ENCODE measurements around the gene PRAMEF11.
"Not testable (repeated sequence)": the region's sequence is repeated elsewhere in the genome, so short reads cannot be mapped to it uniquely, and the experiment has no call there.

Gene PRAMEF11

DNA sequence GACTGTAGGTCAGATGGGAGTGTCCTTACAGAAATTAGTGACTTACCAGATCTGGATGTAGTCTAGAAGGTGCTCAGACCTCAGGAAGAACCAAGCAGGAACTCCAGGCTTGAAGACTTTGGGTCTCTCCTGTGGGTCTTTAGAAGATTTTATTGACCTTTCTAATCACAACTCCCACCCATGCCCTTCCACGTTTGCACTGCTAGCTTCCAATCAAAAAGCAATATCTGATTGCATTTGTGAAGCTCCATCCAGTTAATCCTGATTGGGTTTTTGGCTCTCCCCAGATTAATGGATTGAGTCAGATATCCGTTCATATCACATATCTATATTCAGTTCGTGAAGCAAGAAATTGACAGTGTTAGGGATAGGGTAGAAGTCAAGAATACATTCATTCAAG, at the start of gene PRAMEF11:
TSS of gene PRAMEF11 (minus strand) at position 101 of the 400 bp plus-strand sequence. CDS start 2,621 bp downstream, outside the sequence.
- DNase-seq: not testable (repeated sequence)

DNA sequence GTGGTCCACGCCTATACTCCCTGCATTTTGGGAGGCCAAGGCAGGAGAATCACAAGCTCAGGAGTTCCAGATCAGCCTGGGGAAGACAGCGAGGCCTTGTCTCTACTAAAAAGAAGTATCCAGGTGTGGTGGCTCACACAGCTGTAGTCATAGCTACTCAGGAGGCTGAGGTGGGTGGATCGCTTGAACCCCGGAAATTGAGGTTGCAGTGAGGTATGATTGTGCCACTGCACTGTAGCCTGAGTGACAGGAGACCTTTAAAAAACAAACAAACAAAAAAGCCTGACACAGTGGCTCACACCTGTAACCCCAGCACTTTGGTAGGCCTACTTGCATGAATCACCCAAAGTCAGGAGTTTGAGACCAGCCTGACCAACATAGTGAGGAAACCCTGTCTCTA, 47.2 kb upstream of the PRAMEF11 start:
- DNase-seq: not testable (repeated sequence)

DNA sequence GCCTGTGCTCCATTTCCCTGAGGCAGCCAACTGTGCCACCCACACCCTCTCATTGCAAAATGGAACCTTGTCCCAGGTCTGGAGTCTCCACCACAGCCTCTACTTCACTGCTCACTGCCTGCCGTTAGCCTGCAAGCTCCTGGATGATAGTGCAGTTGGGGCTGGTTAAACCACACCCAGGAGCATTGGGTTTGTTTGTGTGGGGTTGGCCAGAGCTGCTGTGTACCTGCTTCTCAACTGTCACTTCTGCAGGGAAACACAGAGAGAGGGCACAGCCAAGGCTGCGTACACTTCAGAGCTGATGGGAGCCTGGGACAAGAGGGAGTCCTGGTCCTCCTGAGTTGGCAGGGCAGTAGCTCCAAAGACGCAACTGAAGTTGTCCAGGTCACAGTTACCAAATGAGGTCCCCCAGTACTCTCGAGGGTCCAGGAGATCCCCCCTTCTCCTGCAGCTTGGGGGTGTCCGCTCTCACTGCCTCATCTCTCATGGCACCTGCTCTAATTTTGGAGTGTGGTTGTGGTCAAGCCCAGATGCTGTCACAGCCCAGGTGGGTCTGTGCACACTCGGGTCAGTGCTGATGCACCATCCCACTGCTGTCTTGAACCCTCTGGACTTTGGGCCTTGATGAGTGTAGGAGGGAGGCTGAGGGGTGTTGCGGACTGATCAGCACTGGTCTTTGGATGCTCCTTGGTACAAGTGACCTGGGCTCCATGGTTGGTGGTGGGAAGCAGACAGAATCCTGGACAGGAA, 32.1 kb upstream of the PRAMEF11 start:
- not testable (repeated sequence) for DNase-seq

DNA sequence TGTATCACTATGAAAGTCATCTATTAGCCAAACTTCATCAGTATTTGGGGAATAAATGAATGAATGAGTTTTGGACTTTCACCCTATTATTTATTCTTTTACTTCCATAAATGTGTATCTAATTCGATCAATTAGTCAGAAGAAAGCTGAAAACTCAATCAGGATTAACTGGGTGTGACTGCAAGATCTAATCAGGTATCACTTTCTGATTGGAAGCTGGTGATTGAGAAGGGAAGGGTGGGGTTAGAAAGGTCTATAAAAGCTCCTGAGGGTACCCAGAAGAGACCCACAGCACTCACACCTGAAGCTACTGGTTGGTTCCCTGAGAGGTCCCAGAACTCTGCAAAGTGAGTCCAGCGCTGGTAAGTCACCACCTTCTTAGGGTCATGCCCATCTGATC, 25.6 kb upstream of the PRAMEF11 start, which contains the start of gene PRAMEF2:
TSS of gene PRAMEF2 (plus strand) at position 301 of the 400 bp plus-strand sequence. CDS start 1,924 bp downstream, outside the sequence.
- DNase-seq: not testable (repeated sequence)

DNA sequence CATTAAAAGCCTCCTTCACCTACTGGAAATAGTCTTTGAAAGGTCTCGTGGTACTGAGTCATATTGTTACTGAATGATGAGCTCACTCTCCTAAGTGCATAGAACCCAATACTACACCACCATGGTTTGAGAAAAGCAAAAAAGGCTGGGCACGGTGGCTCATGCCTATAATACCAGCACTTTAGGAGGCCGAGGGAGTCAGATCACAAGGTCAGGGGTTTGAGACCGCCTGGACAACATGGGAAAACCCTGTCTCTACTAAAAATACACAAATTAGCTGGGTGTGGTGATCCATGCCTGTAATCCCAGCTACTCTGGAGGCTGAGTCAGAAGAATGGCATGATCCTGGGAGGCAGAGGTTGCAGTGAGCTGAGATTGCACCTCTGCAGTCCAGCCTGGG, 20.6 kb upstream of the PRAMEF11 start:
- no peak for DNase-seq

DNA sequence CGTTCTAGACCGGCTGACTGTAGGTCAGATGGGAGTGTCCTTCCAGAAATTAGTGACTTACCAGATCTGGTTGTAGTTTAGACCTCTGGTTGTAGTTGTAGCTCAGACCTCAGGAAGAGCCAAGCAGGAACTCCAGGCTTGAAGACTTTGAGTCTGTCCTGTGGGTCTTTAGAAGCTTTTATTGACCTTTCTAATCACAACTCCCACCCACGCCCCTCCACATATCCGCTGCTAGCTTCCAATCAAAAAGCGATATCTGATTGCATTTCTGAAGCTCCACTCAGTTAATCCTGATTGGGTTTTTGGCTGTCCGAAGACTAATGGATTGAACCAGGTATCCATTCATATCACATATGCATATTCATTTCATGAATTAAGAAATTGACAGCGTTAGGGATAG, 17.4 kb upstream of the PRAMEF11 start, which contains the start of gene HNRNPCL1:
TSS of gene HNRNPCL1 (minus strand) at position 101 of the 400 bp plus-strand sequence. CDS start 431 bp downstream, outside the sequence.
- not testable (repeated sequence) for DNase-seq

DNA sequence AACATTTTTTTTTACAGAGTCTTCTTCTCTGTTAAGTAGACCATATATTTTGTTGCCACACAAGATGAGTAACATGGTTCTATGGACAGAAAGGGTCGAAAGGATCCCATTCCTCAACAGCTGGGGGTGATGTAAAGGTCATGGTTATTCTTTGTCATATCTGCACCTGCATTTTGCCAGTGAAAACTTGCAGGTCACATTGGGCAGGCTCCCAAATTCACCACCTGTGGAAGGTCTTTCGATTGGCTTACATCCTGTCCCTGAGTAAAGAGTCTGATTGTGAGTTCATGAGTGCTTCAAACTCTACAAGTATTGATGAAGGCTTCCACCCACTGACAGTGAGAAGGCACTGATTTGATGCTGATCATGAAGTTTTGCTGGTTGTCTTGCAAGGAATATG, 2.0 kb upstream of the PRAMEF11 start:
- DNase-seq: not testable (repeated sequence)

DNA sequence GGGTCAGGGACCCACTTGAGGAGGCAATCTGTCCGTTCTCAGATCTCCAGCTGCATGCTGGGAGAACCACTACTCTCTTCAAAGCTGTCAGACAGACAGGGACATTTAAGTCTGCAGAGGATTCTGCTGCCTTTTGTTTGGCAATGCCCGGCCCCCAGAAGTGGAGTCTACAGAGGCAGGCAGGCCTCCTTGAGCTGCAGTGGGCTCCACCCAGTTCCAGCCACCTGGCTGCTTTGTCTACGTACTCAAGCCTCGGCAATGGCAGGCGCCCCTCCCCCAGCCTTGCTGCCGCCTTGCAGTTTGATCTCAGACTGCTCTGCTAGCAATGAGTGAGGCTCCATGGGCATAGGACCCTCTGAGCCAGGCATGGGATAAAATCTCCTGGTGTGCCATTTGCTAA, 12.1 kb downstream of the PRAMEF11 start:
- DNase-seq: not testable (repeated sequence)

DNA sequence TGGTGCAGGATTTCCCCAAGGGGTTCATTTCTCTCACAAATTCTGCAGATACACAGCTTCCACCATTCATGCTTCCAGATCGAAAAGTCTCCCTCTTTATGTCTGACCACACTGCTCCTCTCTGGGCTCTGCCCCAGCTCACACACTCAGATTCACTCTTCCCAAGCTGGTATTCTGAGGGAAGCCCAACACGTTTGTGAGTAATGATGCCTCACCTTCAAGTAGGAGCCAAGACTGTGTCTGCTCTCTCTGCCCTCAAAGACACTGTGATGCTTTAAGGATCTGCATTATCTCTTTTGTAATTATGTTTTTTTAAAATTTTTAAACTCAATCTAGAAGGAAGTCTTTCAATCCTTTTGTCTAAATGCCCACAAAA, 19.8 kb downstream of the PRAMEF11 start:
- no peak for DNase-seq

DNA sequence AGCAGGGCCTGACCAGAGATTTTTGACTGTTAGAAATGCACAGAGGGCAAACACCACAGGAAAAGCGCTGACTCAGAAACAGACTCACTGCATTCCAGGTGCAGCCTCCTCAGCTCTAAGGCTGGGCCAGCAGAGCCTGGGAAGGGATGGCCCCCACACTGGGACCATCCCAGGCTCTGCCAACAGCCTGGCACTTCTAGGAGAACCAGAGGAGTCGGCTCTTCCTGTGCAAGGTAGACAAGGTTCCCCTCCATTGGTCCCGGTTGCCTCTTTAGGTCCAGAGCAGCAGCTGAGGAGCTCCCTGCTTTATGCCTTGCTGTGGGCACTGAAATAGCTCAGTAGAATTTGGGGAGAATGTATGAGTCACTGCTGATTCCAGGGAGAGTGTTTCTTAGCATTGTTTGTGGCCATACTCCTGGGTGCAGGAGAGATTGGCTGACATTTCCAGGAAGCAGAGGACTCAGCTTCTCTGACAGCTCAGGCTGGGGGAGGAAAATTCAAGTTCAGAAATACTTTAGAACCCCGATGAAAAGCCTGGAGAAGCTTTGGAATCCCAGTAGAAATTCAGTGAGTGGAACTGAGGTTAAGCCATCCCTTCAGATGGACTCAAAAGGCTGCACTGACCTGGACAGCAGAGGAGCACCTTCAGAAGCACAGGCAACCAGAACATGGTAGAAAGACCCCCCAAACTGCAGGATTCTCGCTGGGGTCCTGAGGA, 20.4 kb downstream of the PRAMEF11 start:
- no peak for DNase-seq

DNA sequence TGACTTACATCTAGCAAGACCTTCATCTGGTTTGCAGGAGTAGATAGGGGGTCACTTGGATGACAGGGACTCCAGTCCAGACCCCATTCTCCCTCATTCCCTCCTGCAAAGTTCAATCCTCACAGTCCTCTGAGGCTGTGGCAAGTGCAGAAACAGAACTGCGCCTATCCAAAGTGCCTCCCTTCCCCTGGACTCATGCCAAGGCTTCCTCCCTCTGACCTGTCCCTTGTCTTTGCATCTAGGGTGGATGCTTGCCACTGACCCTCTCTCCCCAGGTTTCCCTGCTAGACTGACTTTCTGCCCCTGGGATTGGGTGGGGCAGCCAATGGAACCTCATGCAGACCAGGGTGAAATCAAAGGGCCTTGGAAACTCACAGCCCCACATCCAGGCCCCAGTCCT, 21.3 kb downstream of the PRAMEF11 start:
- DNase-seq: no peak

DNA sequence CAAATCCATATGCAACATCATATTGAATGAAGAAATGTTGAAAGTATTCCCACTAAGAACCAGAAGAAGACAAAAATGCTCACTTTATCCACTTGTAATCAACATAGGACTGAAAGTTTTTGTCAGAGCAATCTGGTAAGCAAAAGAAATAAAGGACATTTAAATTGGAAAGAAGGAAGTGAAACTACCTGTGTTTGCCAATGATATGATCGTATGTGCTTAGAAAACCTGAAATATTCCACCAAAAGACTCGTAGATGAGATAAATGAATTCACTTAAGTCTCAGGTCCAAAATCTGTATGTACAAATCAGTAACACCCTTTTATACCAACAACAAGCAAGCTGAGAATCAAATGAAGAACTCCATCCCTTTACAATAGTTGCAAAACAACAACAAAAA, 31.5 kb downstream of the PRAMEF11 start:
- DNase-seq: no peak

DNA sequence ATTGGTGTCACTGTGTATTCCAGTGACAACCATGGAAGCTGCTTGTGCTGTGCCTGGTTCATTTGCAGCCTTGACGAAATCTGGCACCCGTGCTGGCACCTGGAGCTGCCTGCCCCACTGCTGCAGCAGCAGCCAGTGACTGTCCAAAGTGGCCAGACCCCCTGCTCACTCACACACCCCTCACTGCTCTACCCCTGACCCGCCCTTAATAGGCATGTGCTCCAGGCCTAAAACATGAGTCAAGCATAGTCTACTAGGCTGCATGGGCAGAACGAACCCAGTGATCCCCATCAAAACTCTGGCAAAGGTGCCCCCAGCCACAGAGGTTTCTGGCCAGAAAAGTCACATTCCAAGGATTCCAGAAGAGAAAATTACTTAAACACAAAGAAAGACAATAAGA, 32.3 kb downstream of the PRAMEF11 start:
- no peak for DNase-seq

DNA sequence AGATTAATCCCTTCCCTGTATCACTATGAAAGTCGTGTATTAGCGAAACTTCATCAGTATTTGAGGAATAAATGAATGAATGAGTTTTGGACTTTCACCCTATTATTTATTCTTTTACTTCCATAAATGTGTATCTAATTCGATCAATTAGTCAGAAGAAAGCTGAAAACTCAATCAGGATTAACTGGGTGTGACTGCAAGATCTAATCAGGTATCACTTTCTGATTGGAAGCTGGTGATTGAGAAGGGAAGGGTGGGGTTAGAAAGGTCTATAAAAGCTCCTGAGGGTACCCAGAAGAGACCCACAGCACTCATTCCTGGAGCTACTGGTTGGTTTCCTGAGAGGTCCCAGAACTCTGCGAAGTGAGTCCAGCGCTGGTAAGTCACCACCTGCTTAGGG, 40.1 kb downstream of the PRAMEF11 start, which contains the start of gene PRAMEF1:
TSS of gene PRAMEF1 (plus strand) at position 301 of the 400 bp plus-strand sequence. CDS start 1,831 bp downstream, outside the sequence.
- DNase-seq: not testable (repeated sequence)

DNA sequence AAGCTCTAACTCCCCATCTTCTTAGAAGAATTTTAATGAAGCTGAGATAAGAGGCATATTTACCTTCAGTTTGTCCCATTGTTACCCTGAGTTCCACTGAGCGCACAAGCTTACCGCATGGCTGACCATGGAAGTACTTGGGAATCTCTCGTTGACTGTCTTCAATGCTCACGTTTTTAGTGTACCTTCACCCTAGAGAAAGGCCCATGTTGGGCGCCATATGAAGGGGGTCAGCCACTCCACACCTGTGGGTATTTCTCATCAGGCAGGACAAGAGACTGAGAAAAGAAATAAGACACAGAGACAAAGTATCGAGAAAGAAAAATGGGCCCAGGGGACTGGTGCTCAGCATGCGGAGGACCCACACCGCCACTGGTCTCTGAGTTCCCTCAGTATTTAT, 46.5 kb downstream of the PRAMEF11 start:
- DNase-seq: not testable (repeated sequence)

DNA sequence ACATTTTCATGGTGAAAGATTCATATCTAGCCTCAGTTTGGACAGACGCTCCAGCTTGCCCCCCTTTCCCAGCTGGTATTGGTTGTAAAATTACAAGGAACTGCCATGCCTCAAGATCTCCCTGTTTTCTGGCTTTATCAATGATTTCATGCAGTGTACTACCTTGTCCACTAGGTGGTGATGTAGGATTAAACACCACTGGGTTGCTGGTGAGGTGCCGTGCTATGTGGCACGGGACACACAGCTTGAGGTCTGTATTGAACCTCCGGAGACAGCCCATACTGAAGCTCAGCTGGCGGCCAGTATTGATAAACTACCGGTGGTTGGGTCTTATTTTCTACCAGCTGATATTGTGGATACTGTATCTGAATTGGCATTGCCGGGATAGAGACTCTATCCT, 47.4 kb downstream of the PRAMEF11 start:
- peak; percentile 5 for DNase-seq

DNA sequence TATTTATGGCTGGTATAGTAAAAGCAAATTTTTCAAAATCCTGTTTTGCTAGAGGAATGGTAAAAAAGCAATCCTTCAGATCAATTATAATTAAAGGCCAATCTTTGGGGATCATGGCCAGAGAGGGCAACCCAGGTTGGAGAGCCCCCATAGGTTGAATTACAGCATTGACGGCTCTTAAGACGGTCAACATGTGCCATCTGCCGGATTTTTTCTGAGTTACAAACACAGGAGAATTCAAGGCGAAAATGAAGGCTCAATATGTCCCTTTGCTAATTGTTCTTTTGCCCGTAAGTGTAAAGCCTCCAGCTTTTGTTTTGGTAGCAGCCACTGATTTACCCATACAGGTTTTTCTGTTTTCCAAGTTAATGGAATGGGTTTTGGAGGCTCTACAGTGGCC, 49.7 kb downstream of the PRAMEF11 start:
- DNase-seq: peak; percentile 17

DNA sequence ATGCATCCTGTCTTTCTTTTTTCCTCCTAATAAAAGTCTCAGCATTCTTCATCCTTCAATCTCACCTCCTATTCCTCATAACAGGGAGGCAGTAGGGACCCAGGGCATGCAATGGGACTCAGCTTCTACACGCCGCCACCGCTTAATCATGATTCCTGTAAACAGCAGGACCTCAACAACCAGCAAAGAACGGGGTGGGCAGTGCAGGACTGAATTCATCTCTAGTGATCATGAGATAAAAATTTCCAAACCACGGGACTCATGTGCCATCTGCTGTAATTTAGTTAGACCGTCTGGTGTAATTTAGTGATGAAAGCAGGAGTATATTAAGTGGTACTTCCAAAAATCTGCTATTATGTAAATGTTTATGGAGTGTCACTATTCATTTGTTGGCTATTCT, 52.3 kb downstream of the PRAMEF11 start:
- no peak for DNase-seq

DNA sequence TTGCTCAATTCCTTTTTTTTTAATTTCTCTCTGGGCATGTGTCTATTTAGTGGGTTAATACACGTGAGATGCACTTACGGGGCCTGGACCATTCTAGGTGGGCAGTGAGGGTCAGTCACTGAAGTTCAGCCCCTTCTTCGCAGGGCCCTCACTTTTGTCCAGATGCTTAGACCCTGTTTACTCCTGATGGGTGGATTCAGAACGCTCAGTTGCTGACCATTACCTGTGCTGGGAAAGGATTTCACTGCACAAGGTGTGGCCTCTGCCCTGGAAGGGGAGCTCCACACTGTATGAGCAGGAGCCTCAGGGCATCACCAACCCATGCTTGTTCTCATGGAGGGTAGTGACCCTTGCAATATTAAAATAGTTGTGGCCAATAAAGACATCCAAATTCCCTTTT, 53.1 kb downstream of the PRAMEF11 start:
- DNase-seq: no peak

DNA sequence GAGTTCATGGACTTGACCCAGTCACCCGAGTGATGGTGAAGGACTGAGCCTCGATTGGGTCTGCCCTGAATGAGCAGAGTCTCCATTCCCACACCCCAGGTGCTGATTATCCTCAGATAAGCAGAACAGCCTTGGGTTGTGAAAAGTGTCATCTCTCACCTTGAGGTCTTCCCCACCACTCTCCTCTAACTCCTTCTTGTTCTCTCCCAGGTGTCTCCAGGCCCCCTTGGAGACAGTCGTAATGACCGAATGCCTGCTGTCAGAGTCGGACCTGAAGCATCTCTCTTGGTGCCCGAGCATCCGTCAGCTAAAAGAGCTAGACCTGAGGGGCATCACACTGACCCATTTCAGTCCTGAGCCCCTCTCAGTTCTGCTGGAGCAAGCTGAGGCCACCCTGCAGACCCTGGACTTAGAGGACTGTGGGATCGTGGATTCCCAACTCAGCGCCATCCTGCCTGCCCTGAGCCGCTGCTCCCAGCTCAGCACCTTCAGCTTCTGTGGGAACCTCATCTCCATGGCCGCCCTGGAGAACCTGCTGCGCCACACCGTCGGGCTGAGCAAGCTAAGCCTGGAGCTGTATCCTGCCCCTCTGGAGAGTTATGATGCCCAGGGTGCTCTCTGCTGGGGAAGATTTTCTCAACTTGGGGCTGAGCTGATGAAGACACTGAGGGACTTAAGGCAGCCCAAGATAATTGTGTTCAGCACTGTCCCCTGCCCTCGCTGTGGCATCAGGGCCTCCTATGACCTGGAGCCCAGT, 54.2 kb downstream of the PRAMEF11 start:
- no peak for DNase-seq

DNA sequence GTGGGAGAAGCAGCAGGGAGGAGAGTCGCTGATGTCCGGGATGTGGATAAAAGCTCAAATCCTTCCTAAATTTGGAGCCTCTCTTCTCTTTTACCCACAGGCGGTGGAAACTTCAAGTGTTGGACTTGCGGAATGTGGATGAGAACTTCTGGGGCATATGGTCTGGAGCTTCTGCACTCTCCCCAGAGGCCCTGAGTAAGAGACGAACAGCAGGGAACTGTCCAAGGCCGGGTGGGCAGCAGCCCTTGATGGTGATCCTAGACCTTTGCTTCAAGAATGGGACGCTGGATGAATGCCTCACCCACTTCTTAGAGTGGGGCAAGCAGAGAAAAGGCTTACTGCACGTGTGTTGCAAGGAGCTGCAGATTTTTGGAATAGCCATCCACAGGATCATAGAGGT, 55.8 kb downstream of the PRAMEF11 start:
- no peak for DNase-seq

DNA sequence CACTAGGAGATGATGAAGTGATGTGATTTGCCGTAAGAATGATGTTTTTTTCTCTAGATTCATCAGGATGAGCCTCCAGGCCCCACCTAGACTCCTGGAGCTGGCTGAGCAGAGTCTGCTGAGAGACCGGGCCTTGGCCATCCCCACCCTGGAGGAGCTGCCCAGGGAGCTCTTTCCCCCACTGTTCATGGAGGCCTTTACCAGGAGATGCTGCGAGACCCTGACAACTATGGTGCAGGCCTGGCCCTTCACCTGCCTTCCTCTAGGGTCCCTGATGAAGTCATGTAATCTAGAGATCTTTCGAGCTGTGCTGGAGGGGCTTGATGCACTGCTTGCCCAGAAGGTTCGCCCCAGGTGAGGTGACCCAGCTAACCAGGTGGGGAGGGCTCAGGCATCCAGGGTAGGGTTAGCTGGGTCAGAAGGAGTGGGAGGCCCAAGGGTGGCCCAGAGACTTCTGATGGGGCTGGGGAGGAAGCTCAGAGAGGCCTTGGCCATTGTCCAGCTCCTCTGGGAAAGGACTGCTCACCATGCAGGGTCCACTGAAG, 56.3 kb downstream of the PRAMEF11 start:
- no peak for DNase-seq

All from NCI-H1092 treated with DMSO at 0.1 percent for 48 hours (cell line).